ENCODE results near the gene FIGLA. TPM values are rescaled to one million over a fixed set of nuclear protein-coding genes. Genes with fewer than 3 reads are reported as not detected.
"Not testable (repeated sequence)": the region's sequence is repeated elsewhere in the genome, so short reads cannot be mapped to it uniquely, and the experiment has no call there.

FIGLA gene
- total RNA-seq, 2 experiments from 2014 or later = not detected

GRCh38 chr2:70744397-70744796 is 46.0 kb downstream of the FIGLA start:
- Mint-ChIP-seq H3K27ac (no peak overlapping the region), H3K4me3 (no peak overlapping the region), H3K36me3 (ENCODE audit: low read depth) (no peaks in the 10 kb centered on the region), H3K4me1 (no peaks in the 10 kb centered on the region), H3K9me3 (peaks cover 4% of the 10 kb centered on the region), H3K27me3 (peaks cover 33% of the 10 kb centered on the region)
- no peak for DNase-seq
- ChIA-PET POLR2A (no interaction called here), CTCF (no interaction called here)

GRCh38 chr2:70743677-70744076 is 46.8 kb downstream of the FIGLA start:
- no peak overlapping the region for H3K27ac Mint-ChIP-seq
- H3K36me3 Mint-ChIP-seq (ENCODE audit: low read depth) = no peaks in the 10 kb centered on the region
- no peak for DNase-seq
- POLR2A ChIA-PET = no interaction called here
- peaks cover 4% of the 10 kb centered on the region for H3K9me3 Mint-ChIP-seq
- H3K4me3 Mint-ChIP-seq = no peak overlapping the region
- CTCF ChIA-PET = no interaction called here
- H3K27me3 Mint-ChIP-seq = peaks cover 33% of the 10 kb centered on the region
- H3K4me1 Mint-ChIP-seq = no peaks in the 10 kb centered on the region

- Mint-ChIP-seq H3K27me3 (peaks cover 31% of the 10 kb centered on the region), H3K27ac (no peak overlapping the region), H3K36me3 (ENCODE audit: low read depth) (no peaks in the 10 kb centered on the region), H3K4me1 (no peaks in the 10 kb centered on the region), H3K4me3 (no peak overlapping the region), H3K9me3 (peaks cover 4% of the 10 kb centered on the region)
- no peak for DNase-seq
- ChIA-PET POLR2A (no interaction called here), CTCF (no interaction called here)
These were observed 47.4 kb downstream of the FIGLA start for GRCh38 chr2:70743068-70743467.

- H3K36me3 Mint-ChIP-seq (ENCODE audit: low read depth); CTCF ChIA-PET; H3K9me3 Mint-ChIP-seq; H3K4me3 Mint-ChIP-seq; POLR2A ChIA-PET; DNase-seq; H3K27ac Mint-ChIP-seq; H3K4me1 Mint-ChIP-seq: not testable (repeated sequence)
- H3K27me3 Mint-ChIP-seq = peaks cover 29% of the 10 kb centered on the region
These were observed 51.0 kb downstream of the FIGLA start for GRCh38 chr2:70739492-70739891.

DNA sequence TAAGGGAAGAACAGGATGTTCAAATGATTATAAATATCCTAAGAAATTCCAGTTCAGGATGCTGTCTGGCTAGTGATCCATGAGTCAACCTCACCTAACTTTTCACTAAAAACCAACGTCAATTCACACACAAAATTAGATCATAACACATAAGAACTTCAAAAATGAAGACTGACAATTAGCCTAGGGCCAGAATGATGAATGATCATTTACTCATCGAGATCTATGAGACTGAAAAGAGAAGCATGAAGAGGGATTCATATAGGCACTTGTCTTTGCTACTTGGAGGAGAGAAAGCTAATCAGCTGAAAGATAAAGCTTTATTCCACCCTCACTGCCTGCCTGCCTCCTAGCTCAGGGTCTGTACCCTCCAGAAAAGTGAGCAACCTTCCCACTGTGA is 52.3 kb downstream of the FIGLA start:
- H3K4me3 Mint-ChIP-seq = no peak overlapping the region
- no peak overlapping the region for H3K27ac Mint-ChIP-seq
- no peak for DNase-seq
- ChIA-PET CTCF (no interaction called here), POLR2A (interaction anchor here (0.6 kb wide), 1 partner anchor 826 kb away, joined by 3 read pairs; no protein-coding TSS in a partner anchor)
- H3K36me3 Mint-ChIP-seq (ENCODE audit: low read depth) = no peaks in the 10 kb centered on the region
- H3K4me1 Mint-ChIP-seq = no peaks in the 10 kb centered on the region
- no peaks in the 10 kb centered on the region for H3K9me3 Mint-ChIP-seq
- H3K27me3 Mint-ChIP-seq = peaks cover 22% of the 10 kb centered on the region

- Mint-ChIP-seq H3K4me1 (no peaks in the 10 kb centered on the region), H3K9me3 (no peaks in the 10 kb centered on the region), H3K36me3 (ENCODE audit: low read depth) (no peaks in the 10 kb centered on the region), H3K27ac (no peak overlapping the region), H3K27me3 (peaks cover 18% of the 10 kb centered on the region), H3K4me3 (no peak overlapping the region)
- no peak for DNase-seq
- POLR2A ChIA-PET = no interaction called here
- CTCF ChIA-PET = no interaction called here
These were observed 55.4 kb downstream of the FIGLA start for GRCh38 chr2:70735071-70735470.

- ChIA-PET CTCF (no interaction called here), POLR2A (no interaction called here)
- no peak for DNase-seq
- no peak overlapping the region for H3K4me3 Mint-ChIP-seq
- H3K27me3 Mint-ChIP-seq = peaks cover 15% of the 10 kb centered on the region
- no peak overlapping the region for H3K27ac Mint-ChIP-seq
- H3K4me1 Mint-ChIP-seq = no peaks in the 10 kb centered on the region
- no peaks in the 10 kb centered on the region for H3K36me3 Mint-ChIP-seq (ENCODE audit: low read depth)
- no peaks in the 10 kb centered on the region for H3K9me3 Mint-ChIP-seq
These were observed 56.7 kb downstream of the FIGLA start for GRCh38 chr2:70733646-70734180.

DNA sequence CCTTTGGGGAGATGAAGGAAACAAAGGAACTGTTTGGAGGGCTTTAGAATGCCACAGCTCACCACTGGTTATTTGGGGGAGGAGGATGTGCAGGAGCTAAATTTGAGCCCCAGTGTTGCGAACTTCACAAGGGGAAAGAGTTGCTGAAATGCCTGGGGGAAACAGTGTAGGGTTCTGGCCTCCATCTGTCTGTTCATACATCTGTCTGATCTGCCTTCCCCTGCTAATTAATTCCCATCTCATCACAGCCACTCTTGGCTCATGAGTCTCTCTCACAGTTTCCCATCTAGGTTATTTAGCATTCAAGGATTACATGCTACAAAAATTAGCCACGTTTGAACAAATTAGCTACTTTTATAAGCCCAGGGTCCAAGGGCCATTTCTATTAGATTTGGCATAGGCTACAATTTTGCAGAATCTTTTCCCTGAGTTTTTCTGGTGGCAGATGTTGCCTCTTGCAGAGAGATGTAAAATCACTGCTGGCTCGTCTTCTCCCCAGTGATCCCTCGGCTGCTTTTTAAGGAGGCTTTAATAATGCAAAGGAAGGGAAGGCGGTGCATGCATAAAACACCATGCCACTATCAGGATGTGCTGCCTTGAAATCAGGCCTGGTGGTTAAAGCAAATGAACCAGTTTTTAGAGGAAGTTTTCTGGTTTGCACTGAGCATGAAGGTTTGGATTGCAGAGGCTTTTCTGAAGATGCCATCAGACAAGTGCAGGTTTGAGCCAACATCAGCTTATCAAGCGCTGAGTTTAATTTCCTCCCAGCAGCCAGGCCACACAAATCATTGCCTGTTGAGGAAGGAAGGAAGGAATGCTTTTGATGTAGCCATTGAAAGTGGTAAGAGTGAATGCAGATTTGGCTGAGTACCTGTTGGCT is 57.4 kb downstream of the FIGLA start:
- CTCF ChIA-PET = no interaction called here
- Mint-ChIP-seq H3K27ac (no peak overlapping the region), H3K4me3 (no peak overlapping the region), H3K36me3 (ENCODE audit: low read depth) (no peaks in the 10 kb centered on the region), H3K27me3 (peaks cover 12% of the 10 kb centered on the region), H3K9me3 (no peaks in the 10 kb centered on the region), H3K4me1 (no peaks in the 10 kb centered on the region)
- POLR2A ChIA-PET = no interaction called here
- DNase-seq = no peak

DNA sequence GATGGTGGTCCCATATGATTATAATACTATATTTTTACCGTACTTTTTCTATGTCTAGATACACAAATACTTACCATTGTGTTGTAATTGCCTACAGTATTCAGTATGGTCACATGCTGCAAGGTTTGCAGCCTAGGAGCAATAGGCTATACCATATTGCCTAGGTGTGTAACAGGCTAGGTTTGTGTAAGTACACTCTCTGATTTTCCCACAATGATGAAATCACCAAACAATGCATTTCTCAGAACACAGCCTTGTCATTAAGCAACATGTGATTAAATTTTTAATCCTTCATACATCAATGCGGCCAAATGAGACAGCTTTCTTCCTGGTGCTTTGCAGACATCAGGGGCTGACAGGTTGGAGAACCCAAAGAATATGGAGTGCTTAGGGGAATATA is 59.7 kb downstream of the FIGLA start:
- Mint-ChIP-seq H3K4me1 (no peaks in the 10 kb centered on the region), H3K9me3 (no peaks in the 10 kb centered on the region), H3K27ac (no peak overlapping the region), H3K36me3 (ENCODE audit: low read depth) (no peaks in the 10 kb centered on the region), H3K27me3 (peaks cover 8% of the 10 kb centered on the region), H3K4me3 (no peak overlapping the region)
- DNase-seq = no peak
- ChIA-PET CTCF (no interaction called here), POLR2A (no interaction called here)

- POLR2A ChIA-PET = no interaction called here
These were observed 60.8 kb downstream of the FIGLA start for GRCh38 chr2:70729647-70730046.

GRCh38 chr2:70728128-70728527 is 62.3 kb downstream of the FIGLA start:
- H3K4me3 Mint-ChIP-seq = no peak overlapping the region
- no peak for DNase-seq
- no peak overlapping the region for H3K27ac Mint-ChIP-seq

More at GRCh38 chr2:70729647-70730046, 60.8 kb downstream of the FIGLA start:
- no peaks in the 10 kb centered on the region for H3K9me3 Mint-ChIP-seq
- H3K4me1 Mint-ChIP-seq = no peaks in the 10 kb centered on the region
- H3K27me3 Mint-ChIP-seq = peaks cover 5% of the 10 kb centered on the region
- H3K27ac Mint-ChIP-seq = no peak overlapping the region
- CTCF ChIA-PET = no interaction called here
- DNase-seq = no peak
- H3K36me3 Mint-ChIP-seq (ENCODE audit: low read depth) = no peaks in the 10 kb centered on the region
- H3K4me3 Mint-ChIP-seq = no peak overlapping the region

More at GRCh38 chr2:70728128-70728527, 62.3 kb downstream of the FIGLA start:
- Mint-ChIP-seq H3K36me3 (ENCODE audit: low read depth) (no peaks in the 10 kb centered on the region), H3K27me3 (peaks cover 5% of the 10 kb centered on the region), H3K9me3 (no peaks in the 10 kb centered on the region), H3K4me1 (no peaks in the 10 kb centered on the region)
- POLR2A ChIA-PET = no interaction called here
- CTCF ChIA-PET = no interaction called here

Other genes starting within 250 kb of the FIGLA start
- gene TGFA, start 236.8 kb downstream of the FIGLA start, total RNA-seq = not detected
- 1 to 10 TPM; 1.3 to 1.4 TPM for gene ADD2, start 22.4 kb downstream of the FIGLA start, total RNA-seq
- not detected for gene CLEC4F, start 30.0 kb upstream of the FIGLA start, total RNA-seq
- not detected for gene CD207, start 45.2 kb upstream of the FIGLA start, total RNA-seq
- gene VAX2, start 109.9 kb upstream of the FIGLA start, total RNA-seq = not detected
- not detected for gene ATP6V1B1, start 145.3 kb upstream of the FIGLA start, total RNA-seq
- gene ANKRD53, start 188.0 kb upstream of the FIGLA start, total RNA-seq = not detected
- 10 to 100 TPM; 34.8 to 35.8 TPM for gene TEX261, start 204.2 kb upstream of the FIGLA start, total RNA-seq